SIG-M5 treated with dmso at 0.1 percent for 504 hours (cell line): ENCODE results near the gene SH3RF3.
"Not testable (repeated sequence)": the region's sequence is repeated elsewhere in the genome, so short reads cannot be mapped to it uniquely, and the experiment has no call there.

Source experiments
- DNase-seq: peaks from one replicate; lab custom pipeline; 2025; ENCODE audit not compliant: unreplicated experiment; lab: John Stamatoyannopoulos, UW

SH3RF3 gene

GRCh38 chr2:109117780-109118179 lies 11.2 kb upstream of the SH3RF3 start:
- DNase-seq, result no peak

- DNase-seq, result no peak
These were observed 10.7 kb upstream of the SH3RF3 start for GRCh38 chr2:109118321-109118720.

- no peak for DNase-seq
These were observed 8.8 kb upstream of the SH3RF3 start for GRCh38 chr2:109120166-109120565.

GRCh38 chr2:109120686-109121085 lies 8.3 kb upstream of the SH3RF3 start:
- not testable (repeated sequence) for DNase-seq

- DNase-seq, result no peak
These were observed 5.3 kb upstream of the SH3RF3 start for GRCh38 chr2:109123586-109124201.

- DNase-seq, result no peak
These were observed 3.9 kb upstream of the SH3RF3 start for GRCh38 chr2:109124982-109125592.

GRCh38 chr2:109125593-109126500 lies 3.2 kb upstream of the SH3RF3 start:
- peak; percentile 8 for DNase-seq

- DNase-seq, result peak; percentile 42
These were observed 2.5 kb upstream of the SH3RF3 start for GRCh38 chr2:109126501-109126860.

- DNase-seq, result no peak
These were observed 1.4 kb upstream of the SH3RF3 start for GRCh38 chr2:109127556-109127955.

- DNase-seq, result peak; percentile 49
These were observed 873 bp upstream of the SH3RF3 start for GRCh38 chr2:109128048-109128615.

GRCh38 chr2:109129356-109129920 lies 433 bp downstream of the SH3RF3 start:
- DNase-seq, result peak; percentile 5

- DNase-seq, result no peak
These were observed 1.1 kb downstream of the SH3RF3 start for GRCh38 chr2:109129921-109130722.

GRCh38 chr2:109130723-109130995 lies 1.7 kb downstream of the SH3RF3 start:
- no peak for DNase-seq

- DNase-seq, result no peak
These were observed 2.8 kb downstream of the SH3RF3 start for GRCh38 chr2:109131777-109132176.

GRCh38 chr2:109132626-109133025 lies 3.6 kb downstream of the SH3RF3 start:
- no peak for DNase-seq

GRCh38 chr2:109133746-109134145 lies 4.7 kb downstream of the SH3RF3 start:
- DNase-seq, result no peak

- DNase-seq, result no peak
These were observed 5.8 kb downstream of the SH3RF3 start for GRCh38 chr2:109134741-109135358.

GRCh38 chr2:109135359-109136197 lies 6.6 kb downstream of the SH3RF3 start:
- DNase-seq, result no peak

GRCh38 chr2:109136542-109136941 lies 7.5 kb downstream of the SH3RF3 start:
- peak; percentile 7 for DNase-seq
